Endometrial microvascular endothelial cells (primary cell): ENCODE results near the gene HMGA1. TPM values are rescaled to one million over a fixed set of nuclear protein-coding genes. Genes with fewer than 3 reads are reported as not detected.

Experiments
- in situ Hi-C: cut with HindIII; loops from 2 replicates; pipeline ENCODE4 v1.10.0; 2017; ENCODE audit warnings: low sequenced_read_pairs, low pct_unique_long_range_greater_than_20kb; ENCODE audit errors: inconsistent ontology term
- total RNA-seq: library from RNA; depleted of rRNA; stranded (reverse); fragments of >200 nt; gene quantifications from one replicate; pipeline ENCODE4 v1.2.3, GENCODE V29; 2015; ENCODE audit errors: inconsistent ontology term

Gene HMGA1
- total RNA-seq, 1 donor from 2014 or later, result 939 TPM

DNA sequence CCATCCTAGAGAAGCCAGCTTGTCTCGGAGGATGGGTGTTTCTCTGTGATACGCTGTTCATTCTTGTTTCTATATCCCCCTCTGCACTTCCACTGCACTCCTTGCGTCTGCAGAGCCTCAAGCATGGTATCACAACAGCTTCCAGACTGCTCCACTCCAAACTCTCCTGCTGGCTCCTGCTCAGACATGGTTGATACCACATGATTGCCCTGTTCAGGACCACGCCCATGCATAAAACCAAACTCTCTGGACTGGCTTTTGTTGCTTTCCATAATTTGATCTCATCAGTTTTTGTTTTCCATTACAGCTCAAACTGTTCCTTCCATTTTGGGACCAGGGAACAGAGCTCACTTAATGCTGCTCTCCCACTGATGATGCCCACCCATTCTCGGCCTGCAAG is 42.2 kb downstream of the HMGA1 start:
- in situ Hi-C loops, result no loop called here

- in situ Hi-C loops, result no loop called here
These were observed 43.5 kb downstream of the HMGA1 start for GRCh38 chr6:34280216-34280615.

GRCh38 chr6:34281702-34282334 is 45.1 kb downstream of the HMGA1 start:
- in situ Hi-C loops, result no loop called here

DNA sequence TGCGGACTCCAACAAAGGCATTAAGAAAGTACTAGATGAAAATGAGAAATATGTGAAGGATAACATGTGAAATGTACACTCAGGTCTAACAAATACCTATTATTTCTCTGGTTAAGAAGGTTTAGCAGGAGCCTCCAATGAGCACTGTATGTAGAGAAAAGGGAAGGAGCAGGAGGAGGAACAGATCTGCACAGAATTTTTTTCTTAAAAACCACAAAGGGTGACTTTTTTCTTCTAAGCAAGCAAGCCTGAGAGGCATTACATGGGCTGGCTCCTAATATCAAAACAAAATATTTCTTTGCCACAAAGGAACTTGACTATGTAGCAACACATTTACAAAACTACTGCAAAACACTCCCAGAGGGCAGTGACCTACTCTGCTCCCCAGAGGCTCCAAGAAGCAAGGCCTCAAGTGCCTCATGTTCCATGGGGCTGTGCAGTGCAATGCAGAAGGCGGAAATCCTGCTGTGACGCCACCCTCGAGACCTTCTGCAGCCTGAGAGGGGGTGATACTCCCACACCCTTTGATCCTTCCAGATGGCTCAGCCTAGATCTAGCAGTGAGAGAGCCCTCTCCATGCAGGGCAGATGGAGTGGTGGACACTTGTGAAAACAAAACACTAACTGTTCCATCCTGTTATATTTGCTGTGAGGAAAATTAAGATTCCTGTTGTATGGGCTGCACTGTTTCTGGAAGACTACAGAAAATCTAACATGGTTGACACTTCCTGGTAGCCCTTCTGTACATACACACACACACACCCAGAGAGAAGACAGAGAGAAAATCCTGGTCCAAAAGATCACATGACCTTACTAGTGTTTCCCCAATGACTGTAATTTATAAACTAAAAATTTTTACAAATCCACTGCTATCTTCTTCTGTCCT is 48.1 kb downstream of the HMGA1 start:
- in situ Hi-C loops, result no loop called here

GRCh38 chr6:34285448-34286164 is 48.9 kb downstream of the HMGA1 start:
- in situ Hi-C loops, result no loop called here

DNA sequence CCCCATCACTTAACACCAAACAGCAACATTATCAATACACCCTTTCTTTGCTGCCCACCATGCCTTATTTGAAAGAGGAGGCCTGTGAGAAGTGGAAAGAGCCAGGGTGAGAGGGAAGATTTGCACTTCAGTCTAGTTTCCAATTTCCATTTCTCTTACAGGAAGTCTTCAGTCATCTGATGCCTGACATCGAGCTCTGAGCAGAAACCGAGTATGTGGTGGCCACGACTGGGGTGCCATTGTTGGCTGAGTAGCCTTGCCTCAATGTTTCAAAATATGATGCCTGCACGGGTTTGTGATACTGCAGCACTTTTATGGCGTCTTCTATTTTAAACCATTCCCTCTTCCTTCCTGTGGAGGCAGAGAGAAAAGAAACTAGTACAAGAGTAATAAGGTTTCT is 51.9 kb downstream of the HMGA1 start:
- in situ Hi-C loops, result no loop called here

DNA sequence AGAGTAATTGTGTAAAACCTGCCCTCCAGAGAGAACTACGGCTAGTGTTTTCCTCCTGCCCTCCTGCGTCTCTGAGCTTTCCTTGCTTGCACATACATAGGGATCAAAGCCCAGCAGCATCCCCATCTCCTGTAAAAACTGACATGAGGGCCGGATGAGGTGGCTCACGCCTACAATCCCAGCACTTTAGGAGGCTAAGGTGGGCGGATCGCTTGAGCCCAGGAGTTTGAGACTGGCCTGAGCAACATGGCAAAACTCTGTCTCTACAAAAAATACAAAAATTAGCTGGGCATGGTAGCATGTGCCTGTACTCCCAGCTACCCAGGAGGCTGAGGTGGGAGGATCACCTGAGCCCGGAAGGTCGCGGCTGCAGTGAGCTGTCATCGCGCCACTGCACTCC is 52.5 kb downstream of the HMGA1 start:
- in situ Hi-C loops, result no loop called here

DNA sequence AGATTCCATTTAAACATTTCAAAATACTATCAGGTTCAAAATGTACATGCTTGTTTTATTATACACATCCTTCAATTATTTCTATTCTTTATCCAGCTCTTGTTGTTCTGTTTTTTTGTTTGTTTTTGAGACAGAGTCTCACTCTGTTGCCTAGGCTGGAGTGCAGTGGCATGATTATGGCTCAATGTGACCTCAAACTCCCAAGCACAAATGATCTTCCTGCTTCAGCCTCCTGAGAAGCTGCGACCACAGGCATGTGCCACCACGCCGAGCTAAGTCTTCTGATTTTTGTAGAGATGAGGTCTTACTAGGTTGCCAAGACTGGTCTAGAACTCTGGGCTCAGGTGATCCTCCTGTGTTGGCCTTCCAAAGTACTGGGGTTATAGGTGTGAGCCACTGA is 56.3 kb downstream of the HMGA1 start:
- in situ Hi-C loops, result no loop called here

- in situ Hi-C loops, result no loop called here
These were observed 59.0 kb downstream of the HMGA1 start for GRCh38 chr6:34295721-34296120.

Other genes starting within 250 kb of the HMGA1 start
- not detected for gene GRM4, start 90.8 kb upstream of the HMGA1 start, total RNA-seq
- gene SMIM29, start 12.1 kb downstream of the HMGA1 start, total RNA-seq, result 32.1 TPM
- 28.3 TPM for gene NUDT3, start 155.8 kb downstream of the HMGA1 start, total RNA-seq
- 2,811 TPM for gene RPS10, start 189.2 kb downstream of the HMGA1 start, total RNA-seq
- gene PACSIN1, start 229.2 kb downstream of the HMGA1 start, total RNA-seq, result not detected